ENCODE data around the gene CLEC14A.

The CLEC14A gene

GRCh38 chr14:38207736-38208617 lies 47.9 kb downstream of the CLEC14A start, which contains the start of gene SSTR1:
Gene SSTR1 (plus strand): TSS chr14:38207904. CDS start chr14:38209390, 1,486 bp downstream.
- TF ChIP-seq CTCF (IDR thresholded peaks at IDR 0.05; ENCODE audit: control insufficient read depth, insufficient read depth, low read depth, low read length, missing control alignments), result no peak
- no peak for DNase-seq (ENCODE audit: low read depth)
- H3K4me3 ChIP-seq (ENCODE audit: control insufficient read depth, low read depth, low read length), result peak within 1 kb of the TSS; percentile 84

DNA sequence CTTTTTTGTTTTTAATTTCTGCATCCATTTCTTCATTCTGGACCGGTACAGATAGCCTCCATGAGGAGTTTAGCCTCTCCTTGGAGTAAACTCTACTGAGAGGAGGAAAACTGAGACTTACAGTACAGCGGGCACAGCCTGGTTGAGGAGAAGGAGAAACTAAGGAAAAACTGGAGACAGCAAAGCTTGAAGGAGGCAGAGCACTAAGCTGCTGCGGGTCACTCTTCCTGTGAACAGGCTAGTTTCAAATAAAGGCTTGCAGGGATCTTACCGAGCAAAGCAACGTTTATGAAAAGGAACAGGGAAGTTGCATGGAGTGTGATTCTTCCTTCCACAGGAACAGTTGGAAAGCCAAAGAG lies 48.5 kb downstream of the CLEC14A start:
- H3K4me3 ChIP-seq (ENCODE audit: control insufficient read depth, low read depth, low read length), result peak overlapping the region; percentile 84
- TF ChIP-seq CTCF (IDR thresholded peaks at IDR 0.05; ENCODE audit: control insufficient read depth, insufficient read depth, low read depth, low read length, missing control alignments), result no peak
- no peak for DNase-seq (ENCODE audit: low read depth)

GRCh38 chr14:38206689-38207376 lies 49.1 kb downstream of the CLEC14A start:
- no peak overlapping the region for H3K4me3 ChIP-seq (ENCODE audit: control insufficient read depth, low read depth, low read length)
- DNase-seq (ENCODE audit: low read depth), result no peak
- no peak for TF ChIP-seq CTCF (IDR thresholded peaks at IDR 0.05; ENCODE audit: control insufficient read depth, insufficient read depth, low read depth, low read length, missing control alignments)

DNA sequence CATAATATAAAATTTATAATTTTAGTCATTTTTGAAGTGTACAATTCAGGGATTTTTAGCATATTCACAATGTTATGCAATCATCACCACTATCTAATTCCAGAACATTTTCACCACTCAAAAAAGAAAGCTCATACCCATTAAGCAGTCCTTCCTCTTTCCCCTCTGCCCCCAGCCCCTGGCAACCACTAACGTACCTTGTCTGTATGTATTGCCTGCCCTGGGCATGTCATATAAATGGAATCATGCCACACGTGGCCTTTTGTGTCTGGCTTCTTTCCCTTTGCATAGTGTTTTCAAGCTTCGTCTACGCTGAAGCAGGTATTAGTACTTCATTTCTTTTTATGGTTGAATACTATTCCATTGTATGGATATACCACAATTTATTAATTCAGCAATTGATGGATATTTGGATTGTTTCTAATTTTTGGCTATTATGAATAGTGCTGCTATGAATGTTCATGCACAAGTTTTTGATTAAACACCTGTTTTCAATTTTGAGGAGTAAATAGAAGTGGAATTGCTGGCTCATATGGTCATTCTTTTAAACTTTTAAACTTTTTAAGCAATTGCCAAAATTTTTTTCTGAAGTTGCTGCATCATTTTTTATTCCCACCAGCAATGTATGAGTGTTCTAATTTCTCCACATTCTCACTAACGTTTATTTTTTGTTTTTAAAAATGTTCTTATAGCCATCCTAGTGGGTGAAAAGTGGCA lies 49.8 kb downstream of the CLEC14A start:
- no peak for DNase-seq (ENCODE audit: low read depth)
- no peak for TF ChIP-seq CTCF (IDR thresholded peaks at IDR 0.05; ENCODE audit: control insufficient read depth, insufficient read depth, low read depth, low read length, missing control alignments)
- no peak overlapping the region for H3K4me3 ChIP-seq (ENCODE audit: control insufficient read depth, low read depth, low read length)

DNA sequence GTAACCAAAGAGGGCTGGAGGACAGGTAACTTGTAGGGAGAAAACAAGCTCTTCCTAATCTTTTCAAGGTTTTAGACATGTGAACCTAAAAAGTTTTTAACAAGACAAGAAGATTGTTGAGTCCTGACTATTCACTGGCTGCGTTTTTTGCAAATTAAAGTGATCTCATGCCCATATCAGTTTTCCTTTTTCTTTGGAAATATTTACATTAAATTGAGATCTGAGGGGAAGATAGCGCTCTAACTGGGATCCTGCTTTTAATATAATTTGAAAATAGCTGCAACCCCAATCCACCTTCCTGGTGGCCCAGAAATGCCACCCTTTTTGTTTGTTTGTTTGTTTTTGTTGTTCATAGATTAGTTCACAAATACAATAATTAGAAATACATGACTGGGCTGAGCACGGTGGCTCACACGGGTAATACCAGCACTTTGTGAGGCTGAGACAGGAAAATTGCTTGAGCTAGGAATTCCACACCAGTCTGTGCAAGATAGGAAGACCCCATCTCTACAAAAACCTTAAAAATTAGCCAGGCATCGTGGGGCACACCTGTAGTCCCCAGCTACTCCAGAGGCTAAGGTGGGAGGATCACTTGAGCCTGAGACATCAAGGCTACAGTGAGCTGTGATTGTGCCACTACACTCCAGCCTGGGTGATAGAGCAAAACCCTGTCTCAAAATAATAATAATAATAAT lies 50.6 kb downstream of the CLEC14A start:
- no peak for DNase-seq (ENCODE audit: low read depth)
- no peak overlapping the region for H3K4me3 ChIP-seq (ENCODE audit: control insufficient read depth, low read depth, low read length)
- TF ChIP-seq CTCF (IDR thresholded peaks at IDR 0.05; ENCODE audit: control insufficient read depth, insufficient read depth, low read depth, low read length, missing control alignments), result no peak

DNA sequence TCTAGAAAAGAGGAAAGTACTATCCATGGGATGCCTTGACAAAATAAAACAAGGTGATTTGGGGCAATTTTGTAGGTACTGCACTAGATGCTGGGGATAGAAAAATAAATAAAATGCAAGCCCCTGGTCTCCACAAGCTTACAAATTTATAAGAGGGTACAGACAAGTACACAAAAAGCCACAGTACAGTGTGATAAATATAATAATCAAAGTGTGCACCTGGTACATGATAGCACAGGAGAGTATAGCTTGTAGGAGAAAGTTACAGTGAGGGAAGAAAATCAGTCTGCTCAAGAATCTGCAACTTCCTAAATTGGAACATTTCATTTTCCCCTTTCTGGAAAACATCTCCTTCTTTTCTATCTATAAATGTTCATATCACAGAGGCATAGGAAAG lies 51.2 kb downstream of the CLEC14A start:
- no peak for TF ChIP-seq CTCF (IDR thresholded peaks at IDR 0.05; ENCODE audit: control insufficient read depth, insufficient read depth, low read depth, low read length, missing control alignments)
- no peak overlapping the region for H3K4me3 ChIP-seq (ENCODE audit: control insufficient read depth, low read depth, low read length)

More for the DNA sequence above, 51.2 kb downstream of the CLEC14A start:
- DNase-seq (ENCODE audit: low read depth), result no peak
